WTC11 (cell line): ENCODE data around the gene FRMD8. TPM values are rescaled to one million over a fixed set of nuclear protein-coding genes. Genes with fewer than 3 reads are reported as not detected.
A peak's percentile ranks its signal among the peaks of the same experiment; 100 is the strongest.

Source experiments
- ATAC-seq: fragments of 200-7000 bp; cut with Tn5 transposase; 2 replicates; pipeline ENCODE4 v1.10.0; 2021; ENCODE audit warnings: mild to moderate bottlenecking, moderate library complexity
- CTCF ChIA-PET: fragments of 300-600 bp; sonication (Branson Sonifier 250); formaldehyde crosslinking; loops from one replicate; lab custom pipeline; 2021; ENCODE audit warnings: antibody characterized with exemption; lab: Charles Lee
- POLR2A ChIA-PET: fragments of 350-600 bp; sonication (Branson Sonifier 250); formaldehyde crosslinking; loops from one replicate; lab custom pipeline; 2021; ENCODE audit warnings: antibody characterized with exemption; lab: Charles Lee
- DNase-seq: peaks from one replicate; pipeline ENCODE4 v3.0.0; 2021; ENCODE audit warnings: low spot score
- H3K27ac Mint-ChIP-seq: 2 replicates; pipeline ENCODE4 v1.8.0; 2021; ENCODE audit warnings: mixed read lengths
- H3K27me3 Mint-ChIP-seq: 2 replicates; pipeline ENCODE4 v1.8.0; 2021; ENCODE audit warnings: low read depth, mild to moderate bottlenecking, moderate library complexity, mixed read lengths
- H3K36me3 Mint-ChIP-seq: 2 replicates; pipeline ENCODE4 v1.8.0; 2021; ENCODE audit warnings: mixed read lengths
- H3K4me1 Mint-ChIP-seq: 2 replicates; pipeline ENCODE4 v1.8.0; 2022; ENCODE audit warnings: mixed read lengths
- H3K4me3 Mint-ChIP-seq: 2 replicates; pipeline ENCODE4 v1.8.0; 2021; ENCODE audit warnings: mild to moderate bottlenecking, moderate library complexity, mixed read lengths
- H3K9me3 Mint-ChIP-seq: 2 replicates; pipeline ENCODE4 v1.8.0; 2021; ENCODE audit warnings: mixed read lengths
- EMX1 ChIP-seq: fragments of 250-450 bp; sonication (Bioruptor Pico); IDR thresholded peaks from 2 replicates; pipeline ENCODE4 v1.8.0; 2021; ENCODE audit warnings: mild to moderate bottlenecking
- FOXK1 ChIP-seq: sonication (generic); formaldehyde crosslinking; IDR thresholded peaks from 2 replicates; pipeline ENCODE4 v1.8.0; 2022; ENCODE audit warnings: mild to moderate bottlenecking, moderate library complexity, missing genetic modification reagents
- GABPB1 ChIP-seq: sonication (generic); formaldehyde crosslinking; IDR thresholded peaks from 2 replicates; pipeline ENCODE4 v1.8.1; 2023; ENCODE audit warnings: mild to moderate bottlenecking, missing genetic modification reagents
- GTF2I ChIP-seq: fragments of 250-450 bp; sonication (Bioruptor Pico); conservative IDR thresholded peaks from 2 replicates; pipeline ENCODE4 v1.4.0; 2021; ENCODE audit warnings: mild to moderate bottlenecking
- HMGA2 ChIP-seq: fragments of 250-450 bp; sonication (Bioruptor Pico); IDR thresholded peaks from 2 replicates; pipeline ENCODE4 v1.4.0; 2021; ENCODE audit warnings: mild to moderate bottlenecking, moderate library complexity
- MXD4 ChIP-seq: fragments of 250-450 bp; sonication (Bioruptor Pico); IDR thresholded peaks from 2 replicates; pipeline ENCODE4 v1.8.0; 2021; ENCODE audit warnings: mild to moderate bottlenecking, moderate library complexity, borderline replicate concordance
- NFATC4 ChIP-seq: fragments of 250-450 bp; sonication (Bioruptor Pico); IDR thresholded peaks from 2 replicates; pipeline ENCODE4 v1.9.0; 2021; ENCODE audit warnings: mild to moderate bottlenecking
- NFYB ChIP-seq: sonication (generic); formaldehyde crosslinking; conservative IDR thresholded peaks from 2 replicates; pipeline ENCODE4 v1.8.0; 2022; ENCODE audit warnings: low read depth, missing genetic modification reagents
- OVOL2 ChIP-seq: fragments of 250-450 bp; sonication (Bioruptor Pico); IDR thresholded peaks from 2 replicates; pipeline ENCODE4 v1.9.0; 2021; ENCODE audit warnings: mild to moderate bottlenecking, borderline replicate concordance
- RORB ChIP-seq: fragments of 250-450 bp; sonication (Bioruptor Pico); IDR thresholded peaks from 2 replicates; pipeline ENCODE4 v1.9.0; 2021; ENCODE audit warnings: mild to moderate bottlenecking
- SOX15 ChIP-seq: fragments of 250-450 bp; sonication (Bioruptor Pico); IDR thresholded peaks from 2 replicates; pipeline ENCODE4 v1.9.0; 2021; ENCODE audit warnings: mild to moderate bottlenecking
- TEAD1 ChIP-seq: sonication (generic); formaldehyde crosslinking; IDR thresholded peaks from 2 replicates; pipeline ENCODE4 v1.8.0; 2022; ENCODE audit warnings: mild to moderate bottlenecking, missing genetic modification reagents
- TEAD4 ChIP-seq: sonication (generic); formaldehyde crosslinking; IDR thresholded peaks from 2 replicates; pipeline ENCODE4 v1.8.0; 2022; ENCODE audit warnings: mild to moderate bottlenecking, missing genetic modification reagents
- ZBTB21 ChIP-seq: sonication (generic); formaldehyde crosslinking; IDR thresholded peaks from 2 replicates; pipeline ENCODE4 v1.8.1; 2023; ENCODE audit warnings: mild to moderate bottlenecking, missing genetic modification reagents, borderline replicate concordance
- ZNF121 ChIP-seq: sonication (generic); formaldehyde crosslinking; IDR thresholded peaks from 2 replicates; pipeline ENCODE4 v1.8.0; 2023; ENCODE audit warnings: missing genetic modification reagents
- ZNF232 ChIP-seq: sonication (generic); formaldehyde crosslinking; IDR thresholded peaks from 2 replicates; pipeline ENCODE4 v1.8.0; 2022; ENCODE audit warnings: mild to moderate bottlenecking, missing genetic modification reagents
- ZNF317 ChIP-seq: sonication (generic); formaldehyde crosslinking; IDR thresholded peaks from 2 replicates; pipeline ENCODE4 v1.8.1; 2023; ENCODE audit warnings: low read depth, mild to moderate bottlenecking, moderate library complexity, missing genetic modification reagents, borderline replicate concordance
- ZNF416 ChIP-seq: fragments of 250-450 bp; sonication (Bioruptor Pico); IDR thresholded peaks from 2 replicates; pipeline ENCODE4 v1.9.0; 2021; ENCODE audit warnings: mild to moderate bottlenecking, inconsistent platforms
- total RNA-seq: library from RNA; stranded (reverse); gene quantifications from 3 replicates; pipeline ENCODE4 v1.2.3, GENCODE V29; 2021
- TF ChIP-seq, protein P1 (sequence below): sonication (generic); formaldehyde crosslinking; IDR thresholded peaks from 2 replicates; pipeline ENCODE4 v1.8.0; 2022; ENCODE audit warnings: mild to moderate bottlenecking, missing genetic modification reagents
- TF ChIP-seq, protein P2 (sequence below): sonication (generic); formaldehyde crosslinking; IDR thresholded peaks from 2 replicates; pipeline ENCODE4 v1.8.1; 2022; ENCODE audit warnings: mild to moderate bottlenecking, moderate library complexity, missing genetic modification reagents
- TF ChIP-seq, protein P3 (sequence below): sonication (generic); formaldehyde crosslinking; IDR thresholded peaks from 2 replicates; pipeline ENCODE4 v1.8.1; 2023; ENCODE audit warnings: mild to moderate bottlenecking, moderate library complexity, missing genetic modification reagents
- TF ChIP-seq, protein P4 (sequence below): sonication (generic); formaldehyde crosslinking; IDR thresholded peaks from 2 replicates; pipeline ENCODE4 v1.8.1; 2023; ENCODE audit warnings: mild to moderate bottlenecking, missing genetic modification reagents, moderate library complexity
- TF ChIP-seq, protein P5 (sequence below): sonication (generic); formaldehyde crosslinking; IDR thresholded peaks from 2 replicates; pipeline ENCODE4 v1.8.0; 2023; ENCODE audit warnings: missing genetic modification reagents, mild to moderate bottlenecking, borderline replicate concordance
- TF ChIP-seq, protein P6 (sequence below): sonication (generic); formaldehyde crosslinking; IDR thresholded peaks from 2 replicates; pipeline ENCODE4 v1.8.0; 2022; ENCODE audit warnings: mild to moderate bottlenecking, missing genetic modification reagents

The FRMD8 gene
- total RNA-seq, 1 experiment from 2014 or later = 23.7 TPM

DNA sequence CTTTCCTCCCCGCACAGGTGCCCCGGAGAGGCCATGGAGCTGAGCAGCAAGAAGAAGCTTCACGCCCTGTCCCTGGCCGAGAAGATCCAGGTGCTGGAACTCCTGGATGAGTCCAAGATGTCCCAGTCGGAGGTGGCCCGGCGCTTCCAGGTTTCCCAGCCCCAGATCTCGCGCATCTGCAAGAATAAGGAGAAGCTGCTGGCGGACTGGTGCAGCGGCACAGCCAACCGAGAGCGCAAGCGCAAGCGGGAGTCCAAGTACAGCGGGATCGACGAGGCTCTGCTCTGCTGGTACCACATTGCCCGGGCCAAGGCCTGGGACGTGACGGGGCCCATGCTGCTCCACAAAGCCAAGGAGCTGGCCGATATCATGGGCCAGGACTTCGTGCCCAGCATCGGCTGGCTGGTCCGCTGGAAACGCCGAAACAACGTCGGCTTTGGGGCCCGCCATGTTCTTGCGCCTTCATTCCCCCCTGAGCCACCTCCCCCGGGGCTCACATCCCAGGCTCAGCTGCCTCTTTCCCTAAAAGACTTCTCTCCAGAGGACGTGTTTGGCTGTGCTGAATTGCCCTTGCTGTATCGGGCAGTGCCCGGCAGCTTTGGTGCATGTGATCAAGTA is 30.6 kb upstream of the FRMD8 start:
- no peak overlapping the region for H3K27ac Mint-ChIP-seq
- H3K4me1 Mint-ChIP-seq = peaks cover 16% of the 10 kb centered on the region
- DNase-seq = peak; percentile 42
- CTCF ChIA-PET = interaction anchor here (0.5 to 3.2 kb wide), 18 partner anchors 22 to 287 kb away, joined by 3 to 18 read pairs (median 4); partner anchors contain the start of genes CAPN1, CDC42EP2, DPF2 and FAM89B
- TF ChIP-seq GABPB1 (CRISPR knock-in tag) = no peak
- TF ChIP-seq NFATC4 (CRISPR knock-in tag) = no peak
- TF ChIP-seq NFYB (CRISPR knock-in tag) = no peak
- TF ChIP-seq, protein P1, sequence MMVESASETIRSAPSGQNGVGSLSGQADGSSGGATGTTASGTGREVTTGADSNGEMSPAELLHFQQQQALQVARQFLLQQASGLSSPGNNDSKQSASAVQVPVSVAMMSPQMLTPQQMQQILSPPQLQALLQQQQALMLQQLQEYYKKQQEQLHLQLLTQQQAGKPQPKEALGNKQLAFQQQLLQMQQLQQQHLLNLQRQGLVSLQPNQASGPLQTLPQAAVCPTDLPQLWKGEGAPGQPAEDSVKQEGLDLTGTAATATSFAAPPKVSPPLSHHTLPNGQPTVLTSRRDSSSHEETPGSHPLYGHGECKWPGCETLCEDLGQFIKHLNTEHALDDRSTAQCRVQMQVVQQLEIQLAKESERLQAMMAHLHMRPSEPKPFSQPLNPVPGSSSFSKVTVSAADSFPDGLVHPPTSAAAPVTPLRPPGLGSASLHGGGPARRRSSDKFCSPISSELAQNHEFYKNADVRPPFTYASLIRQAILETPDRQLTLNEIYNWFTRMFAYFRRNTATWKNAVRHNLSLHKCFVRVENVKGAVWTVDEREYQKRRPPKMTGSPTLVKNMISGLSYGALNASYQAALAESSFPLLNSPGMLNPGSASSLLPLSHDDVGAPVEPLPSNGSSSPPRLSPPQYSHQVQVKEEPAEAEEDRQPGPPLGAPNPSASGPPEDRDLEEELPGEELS = 0 out of 2 replicates have a peak, but pooled peaks have one; percentile 37
- TF ChIP-seq TEAD4 (CRISPR knock-in tag) = no peak
- no peak for TF ChIP-seq SOX15 (CRISPR knock-in tag)
- TF ChIP-seq, all 79 proteins: peak for 1
- Mint-ChIP-seq H3K9me3 (no peaks in the 10 kb centered on the region), H3K27me3 (peaks cover 30% of the 10 kb centered on the region), H3K36me3 (peaks cover 14% of the 10 kb centered on the region), H3K4me3 (peak overlapping the region; percentile 81)
- no peak for ATAC-seq
- POLR2A ChIA-PET = interaction anchor here (0.6 to 2.7 kb wide), 6 partner anchors 23 to 162 kb away, joined by 3 to 8 read pairs (median 4); partner anchors contain the start of gene DPF2

DNA sequence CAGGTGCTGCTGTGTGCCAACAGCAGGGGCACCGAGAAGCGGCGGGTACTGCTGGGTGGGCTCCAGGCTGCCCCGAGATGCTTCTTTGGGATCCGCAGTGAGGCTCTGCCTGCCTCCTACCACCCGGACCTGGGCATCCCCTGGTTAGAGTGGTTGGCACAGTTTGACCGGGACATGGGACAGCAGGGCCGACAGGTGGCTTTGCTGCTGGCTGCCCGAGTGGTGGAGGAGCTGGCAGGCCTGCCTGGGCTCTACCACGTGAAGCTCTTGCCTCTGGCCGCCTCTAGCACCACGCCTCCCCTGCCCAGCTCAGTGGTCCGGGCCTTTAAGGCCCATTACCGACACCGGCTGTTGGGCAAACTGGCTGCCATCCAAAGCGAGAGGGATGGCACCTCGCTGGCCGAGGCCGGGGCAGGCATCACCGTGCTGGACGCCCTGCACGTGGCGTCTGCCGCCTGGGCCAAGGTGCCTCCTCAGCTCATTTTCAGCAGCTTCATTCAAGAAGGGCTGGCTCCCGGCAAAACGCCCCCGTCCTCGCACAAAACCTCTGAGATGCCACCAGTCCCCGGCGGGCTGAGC is 30.0 kb upstream of the FRMD8 start:
- POLR2A ChIA-PET = interaction anchor here (1.1 to 2.7 kb wide), 4 partner anchors 23 to 144 kb away, joined by 4 to 8 read pairs (median 4); partner anchors contain the start of gene DPF2
- no peaks in the 10 kb centered on the region for H3K9me3 Mint-ChIP-seq

More for the DNA sequence above, 30.0 kb upstream of the FRMD8 start:
- CTCF ChIA-PET = interaction anchor here (0.8 to 3.2 kb wide), 13 partner anchors 23 to 214 kb away, joined by 3 to 18 read pairs (median 4); partner anchors contain the start of genes CDC42EP2, DPF2 and ZNRD2
- TF ChIP-seq HMGA2 (CRISPR knock-in tag) (no peak), OVOL2 (no peak), ZNF232 (no peak), ZNF317 (CRISPR knock-in tag) (no peak), ZNF121 (no peak), ZBTB21 (CRISPR knock-in tag) (no peak), GTF2I (CRISPR knock-in tag) (no peak), EMX1 (CRISPR knock-in tag) (no peak), MXD4 (CRISPR knock-in tag) (no peak), FOXK1 (CRISPR knock-in tag) (no peak), NFATC4 (CRISPR knock-in tag) (no peak), RORB (CRISPR knock-in tag) (no peak), TEAD1 (CRISPR knock-in tag) (no peak), ZNF416 (CRISPR knock-in tag) (no peak)
- TF ChIP-seq, protein P2, sequence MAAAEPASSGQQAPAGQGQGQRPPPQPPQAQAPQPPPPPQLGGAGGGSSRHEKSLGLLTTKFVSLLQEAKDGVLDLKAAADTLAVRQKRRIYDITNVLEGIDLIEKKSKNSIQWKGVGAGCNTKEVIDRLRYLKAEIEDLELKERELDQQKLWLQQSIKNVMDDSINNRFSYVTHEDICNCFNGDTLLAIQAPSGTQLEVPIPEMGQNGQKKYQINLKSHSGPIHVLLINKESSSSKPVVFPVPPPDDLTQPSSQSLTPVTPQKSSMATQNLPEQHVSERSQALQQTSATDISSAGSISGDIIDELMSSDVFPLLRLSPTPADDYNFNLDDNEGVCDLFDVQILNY (CRISPR knock-in tag) = no peak
- TF ChIP-seq, protein P3, sequence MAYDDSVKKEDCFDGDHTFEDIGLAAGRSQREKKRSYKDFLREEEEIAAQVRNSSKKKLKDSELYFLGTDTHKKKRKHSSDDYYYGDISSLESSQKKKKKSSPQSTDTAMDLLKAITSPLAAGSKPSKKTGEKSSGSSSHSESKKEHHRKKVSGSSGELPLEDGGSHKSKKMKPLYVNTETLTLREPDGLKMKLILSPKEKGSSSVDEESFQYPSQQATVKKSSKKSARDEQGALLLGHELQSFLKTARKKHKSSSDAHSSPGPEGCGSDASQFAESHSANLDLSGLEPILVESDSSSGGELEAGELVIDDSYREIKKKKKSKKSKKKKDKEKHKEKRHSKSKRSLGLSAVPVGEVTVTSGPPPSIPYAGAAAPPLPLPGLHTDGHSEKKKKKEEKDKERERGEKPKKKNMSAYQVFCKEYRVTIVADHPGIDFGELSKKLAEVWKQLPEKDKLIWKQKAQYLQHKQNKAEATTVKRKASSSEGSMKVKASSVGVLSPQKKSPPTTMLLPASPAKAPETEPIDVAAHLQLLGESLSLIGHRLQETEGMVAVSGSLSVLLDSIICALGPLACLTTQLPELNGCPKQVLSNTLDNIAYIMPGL = no peak
- TF ChIP-seq, protein P4, sequence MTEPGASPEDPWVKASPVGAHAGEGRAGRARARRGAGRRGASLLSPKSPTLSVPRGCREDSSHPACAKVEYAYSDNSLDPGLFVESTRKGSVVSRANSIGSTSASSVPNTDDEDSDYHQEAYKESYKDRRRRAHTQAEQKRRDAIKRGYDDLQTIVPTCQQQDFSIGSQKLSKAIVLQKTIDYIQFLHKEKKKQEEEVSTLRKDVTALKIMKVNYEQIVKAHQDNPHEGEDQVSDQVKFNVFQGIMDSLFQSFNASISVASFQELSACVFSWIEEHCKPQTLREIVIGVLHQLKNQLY (CRISPR knock-in tag) = no peak
- TF ChIP-seq, protein P5, sequence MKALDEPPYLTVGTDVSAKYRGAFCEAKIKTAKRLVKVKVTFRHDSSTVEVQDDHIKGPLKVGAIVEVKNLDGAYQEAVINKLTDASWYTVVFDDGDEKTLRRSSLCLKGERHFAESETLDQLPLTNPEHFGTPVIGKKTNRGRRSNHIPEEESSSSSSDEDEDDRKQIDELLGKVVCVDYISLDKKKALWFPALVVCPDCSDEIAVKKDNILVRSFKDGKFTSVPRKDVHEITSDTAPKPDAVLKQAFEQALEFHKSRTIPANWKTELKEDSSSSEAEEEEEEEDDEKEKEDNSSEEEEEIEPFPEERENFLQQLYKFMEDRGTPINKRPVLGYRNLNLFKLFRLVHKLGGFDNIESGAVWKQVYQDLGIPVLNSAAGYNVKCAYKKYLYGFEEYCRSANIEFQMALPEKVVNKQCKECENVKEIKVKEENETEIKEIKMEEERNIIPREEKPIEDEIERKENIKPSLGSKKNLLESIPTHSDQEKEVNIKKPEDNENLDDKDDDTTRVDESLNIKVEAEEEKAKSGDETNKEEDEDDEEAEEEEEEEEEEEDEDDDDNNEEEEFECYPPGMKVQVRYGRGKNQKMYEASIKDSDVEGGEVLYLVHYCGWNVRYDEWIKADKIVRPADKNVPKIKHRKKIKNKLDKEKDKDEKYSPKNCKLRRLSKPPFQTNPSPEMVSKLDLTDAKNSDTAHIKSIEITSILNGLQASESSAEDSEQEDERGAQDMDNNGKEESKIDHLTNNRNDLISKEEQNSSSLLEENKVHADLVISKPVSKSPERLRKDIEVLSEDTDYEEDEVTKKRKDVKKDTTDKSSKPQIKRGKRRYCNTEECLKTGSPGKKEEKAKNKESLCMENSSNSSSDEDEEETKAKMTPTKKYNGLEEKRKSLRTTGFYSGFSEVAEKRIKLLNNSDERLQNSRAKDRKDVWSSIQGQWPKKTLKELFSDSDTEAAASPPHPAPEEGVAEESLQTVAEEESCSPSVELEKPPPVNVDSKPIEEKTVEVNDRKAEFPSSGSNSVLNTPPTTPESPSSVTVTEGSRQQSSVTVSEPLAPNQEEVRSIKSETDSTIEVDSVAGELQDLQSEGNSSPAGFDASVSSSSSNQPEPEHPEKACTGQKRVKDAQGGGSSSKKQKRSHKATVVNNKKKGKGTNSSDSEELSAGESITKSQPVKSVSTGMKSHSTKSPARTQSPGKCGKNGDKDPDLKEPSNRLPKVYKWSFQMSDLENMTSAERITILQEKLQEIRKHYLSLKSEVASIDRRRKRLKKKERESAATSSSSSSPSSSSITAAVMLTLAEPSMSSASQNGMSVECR (CRISPR knock-in tag) = no peak
- TF ChIP-seq, protein P6, sequence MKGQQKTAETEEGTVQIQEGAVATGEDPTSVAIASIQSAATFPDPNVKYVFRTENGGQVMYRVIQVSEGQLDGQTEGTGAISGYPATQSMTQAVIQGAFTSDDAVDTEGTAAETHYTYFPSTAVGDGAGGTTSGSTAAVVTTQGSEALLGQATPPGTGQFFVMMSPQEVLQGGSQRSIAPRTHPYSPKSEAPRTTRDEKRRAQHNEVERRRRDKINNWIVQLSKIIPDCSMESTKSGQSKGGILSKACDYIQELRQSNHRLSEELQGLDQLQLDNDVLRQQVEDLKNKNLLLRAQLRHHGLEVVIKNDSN (CRISPR knock-in tag) = no peak
- H3K4me3 Mint-ChIP-seq = peak overlapping the region; percentile 81
- no peak overlapping the region for H3K27ac Mint-ChIP-seq
- H3K36me3 Mint-ChIP-seq = peaks cover 11% of the 10 kb centered on the region
- DNase-seq = no peak
- H3K4me1 Mint-ChIP-seq = peaks cover 16% of the 10 kb centered on the region
- ATAC-seq = no peak
- peaks cover 30% of the 10 kb centered on the region for H3K27me3 Mint-ChIP-seq
